C4-2B (cell line): ENCODE data around the gene SUMO2.

ENCODE experiments used
- ZFX ChIP-seq: fragments of 450-650 bp; IDR thresholded peaks from 2 replicates; pipeline ENCODE4 v1.6.1; 2017
- TF ChIP-seq, protein P1 (sequence below): fragments of 450-650 bp; conservative IDR thresholded peaks from 2 replicates; pipeline ENCODE4 v1.5.1; 2017; ENCODE audit warnings: mild to moderate bottlenecking

DNA sequence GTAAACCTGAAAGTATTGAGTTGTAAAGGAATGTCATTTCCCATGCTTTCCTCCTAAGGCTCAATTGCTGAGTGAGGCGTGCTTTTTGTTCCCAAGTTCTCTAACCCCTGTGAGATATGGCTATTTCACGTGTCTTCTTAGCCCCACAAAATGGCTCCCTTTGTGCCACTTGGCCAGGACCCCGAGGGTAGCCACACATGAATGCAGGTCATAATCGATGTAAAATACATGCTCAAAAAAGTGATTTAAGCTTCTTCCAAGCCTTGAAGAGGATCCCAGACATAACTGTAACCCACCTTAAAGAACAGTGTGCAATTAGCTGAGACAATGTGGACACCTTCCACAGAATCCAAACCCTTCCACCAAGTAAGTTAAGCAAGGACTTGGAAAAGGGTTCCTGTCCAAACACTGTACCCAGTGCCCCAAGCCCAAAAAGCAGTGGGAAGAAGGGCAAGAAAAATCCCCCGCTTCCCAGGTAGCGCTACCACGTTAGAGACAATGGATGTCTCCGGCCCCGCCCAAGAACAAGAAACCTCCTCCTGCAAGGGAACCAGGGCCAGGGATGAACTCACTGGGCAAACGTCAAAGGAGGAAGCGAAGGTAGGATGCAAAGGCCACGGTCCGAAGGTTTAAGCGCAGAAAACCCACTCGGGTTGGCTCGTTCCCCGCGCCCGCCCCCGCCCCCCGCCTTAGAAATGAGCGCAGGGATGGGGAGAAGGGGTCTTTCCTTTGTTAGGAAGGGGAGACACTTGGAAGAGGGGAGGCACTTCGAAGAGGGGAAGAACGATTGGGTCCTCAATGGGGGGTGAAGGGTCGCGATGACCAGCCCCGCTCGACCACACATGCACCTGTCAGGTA, 29.6 kb downstream of the SUMO2 start:
- TF ChIP-seq, protein P1, sequence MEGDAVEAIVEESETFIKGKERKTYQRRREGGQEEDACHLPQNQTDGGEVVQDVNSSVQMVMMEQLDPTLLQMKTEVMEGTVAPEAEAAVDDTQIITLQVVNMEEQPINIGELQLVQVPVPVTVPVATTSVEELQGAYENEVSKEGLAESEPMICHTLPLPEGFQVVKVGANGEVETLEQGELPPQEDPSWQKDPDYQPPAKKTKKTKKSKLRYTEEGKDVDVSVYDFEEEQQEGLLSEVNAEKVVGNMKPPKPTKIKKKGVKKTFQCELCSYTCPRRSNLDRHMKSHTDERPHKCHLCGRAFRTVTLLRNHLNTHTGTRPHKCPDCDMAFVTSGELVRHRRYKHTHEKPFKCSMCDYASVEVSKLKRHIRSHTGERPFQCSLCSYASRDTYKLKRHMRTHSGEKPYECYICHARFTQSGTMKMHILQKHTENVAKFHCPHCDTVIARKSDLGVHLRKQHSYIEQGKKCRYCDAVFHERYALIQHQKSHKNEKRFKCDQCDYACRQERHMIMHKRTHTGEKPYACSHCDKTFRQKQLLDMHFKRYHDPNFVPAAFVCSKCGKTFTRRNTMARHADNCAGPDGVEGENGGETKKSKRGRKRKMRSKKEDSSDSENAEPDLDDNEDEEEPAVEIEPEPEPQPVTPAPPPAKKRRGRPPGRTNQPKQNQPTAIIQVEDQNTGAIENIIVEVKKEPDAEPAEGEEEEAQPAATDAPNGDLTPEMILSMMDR: no peak
- TF ChIP-seq ZFX: no peak
